Karpas-422 (cell line): ENCODE measurements around the gene CD5L. TPM values are rescaled to one million over a fixed set of nuclear protein-coding genes. Genes with fewer than 3 reads are reported as not detected.
A peak's percentile ranks its signal among the peaks of the same experiment; 100 is the strongest.

Source experiments
- DNase-seq: peaks from one replicate; pipeline ENCODE4 v3.0.0-alpha.2; 2015
- H2AFZ ChIP-seq: fragments of 200-600 bp; sonication (generic); 2 replicates; pipeline ENCODE4 v1.6.1; 2014; ENCODE audit warnings: antibody characterized with exemption, low read length, mixed read lengths
- H3K27ac ChIP-seq: fragments of 200-600 bp; sonication (generic); 2 replicates; pipeline ENCODE4 v1.5.1; 2014; ENCODE audit warnings: mild to moderate bottlenecking, low read length, moderate library complexity
- H3K27me3 ChIP-seq: fragments of 200-600 bp; sonication (generic); 2 replicates; pipeline ENCODE4 v1.6.1; 2014; ENCODE audit warnings: low read length, mixed read lengths
- H3K36me3 ChIP-seq: fragments of 200-600 bp; sonication (generic); 2 replicates; pipeline ENCODE4 v1.6.1; 2014; ENCODE audit warnings: low read length, mixed read lengths; ENCODE audit not compliant: insufficient read depth
- H3K4me1 ChIP-seq: fragments of 200-600 bp; sonication (generic); 2 replicates; pipeline ENCODE4 v1.6.1; 2014; ENCODE audit warnings: mild to moderate bottlenecking, low read length, mixed read lengths
- H3K4me2 ChIP-seq: fragments of 200-600 bp; sonication (generic); 2 replicates; pipeline ENCODE4 v1.6.1; 2014; ENCODE audit warnings: low read length, low read depth, mild to moderate bottlenecking; ENCODE audit not compliant: poor library complexity, severe bottlenecking
- H3K4me3 ChIP-seq: fragments of 200-600 bp; sonication (generic); 2 replicates; pipeline ENCODE4 v1.5.1; 2014; ENCODE audit warnings: mild to moderate bottlenecking, antibody characterized with exemption, low read length, mixed read lengths
- H3K79me2 ChIP-seq: fragments of 200-600 bp; sonication (generic); 2 replicates; pipeline ENCODE4 v1.6.1; 2014; ENCODE audit warnings: mild to moderate bottlenecking, low read length, mixed read lengths
- H3K9ac ChIP-seq: fragments of 200-600 bp; sonication (generic); 2 replicates; pipeline ENCODE4 v1.6.0; 2014; ENCODE audit warnings: low read length
- H3K9me2 ChIP-seq: fragments of 200-600 bp; sonication (generic), shearing (Covaris generic); replicated peaks from 2 replicates; pipeline ENCODE4 v1.6.0; 2014; ENCODE audit warnings: mild to moderate bottlenecking, low read length, moderate library complexity; ENCODE audit not compliant: insufficient read depth
- H3K9me3 ChIP-seq: fragments of 300-700, 200-600 bp; sonication (generic); 2 replicates; pipeline ENCODE4 v1.6.1; 2014; ENCODE audit warnings: low read length, mixed read lengths
- H4K20me1 ChIP-seq: fragments of 200-600 bp; sonication (generic); 2 replicates; pipeline ENCODE4 v1.6.1; 2014; ENCODE audit warnings: mild to moderate bottlenecking, antibody characterized with exemption, low read length, low read depth; ENCODE audit not compliant: insufficient read depth
- total RNA-seq: library from RNA; depleted of rRNA; stranded (reverse); fragments of >200 nt; shearing (Covaris generic); gene quantifications from 2 replicates; pipeline ENCODE4 v1.2.3, GENCODE V29; 2014; ENCODE audit warnings: low replicate concordance

CD5L gene
- total RNA-seq, 1 experiment from 2014 or later: 2.0 TPM

GRCh38 chr1:157803851-157804250 is 37.8 kb downstream of the CD5L start:
- Histone ChIP-seq H3K79me2 (peaks cover 30% of the 10 kb centered on the region), H2AFZ (no peak overlapping the region), H3K9ac (peak overlapping the region; percentile 63; the same call in 1 of the 2 replicates), H3K4me2 (peak overlapping the region; percentile 78), H3K4me3 (no peak overlapping the region), H3K36me3 (peaks cover 50% of the 10 kb centered on the region), H3K4me1 (peaks cover 92% of the 10 kb centered on the region), H4K20me1 (no peaks in the 10 kb centered on the region), H3K27ac (peak overlapping the region; percentile 99), H3K27me3 (no peaks in the 10 kb centered on the region), H3K9me2 (no peaks in the 10 kb centered on the region), H3K9me3 (no peaks in the 10 kb centered on the region)
- DNase-seq: peak; percentile 70

- Histone ChIP-seq H3K9ac (peak overlapping the region; percentile 19; the same call in 1 of the 2 replicates), H3K4me1 (peaks cover 72% of the 10 kb centered on the region), H3K27me3 (no peaks in the 10 kb centered on the region), H3K27ac (peak overlapping the region; percentile 99), H3K79me2 (peaks cover 11% of the 10 kb centered on the region), H4K20me1 (no peaks in the 10 kb centered on the region), H3K36me3 (peaks cover 73% of the 10 kb centered on the region), H3K9me2 (no peaks in the 10 kb centered on the region), H3K4me3 (no peak overlapping the region), H3K9me3 (0 out of 2 replicates have a peak, but pooled peaks cover 6% of the 10 kb centered on the region), H3K4me2 (no peak overlapping the region), H2AFZ (no peak overlapping the region)
- no peak for DNase-seq
Observed at GRCh38 chr1:157799996-157800395, 41.6 kb downstream of the CD5L start.

GRCh38 chr1:157798211-157798610 is 43.4 kb downstream of the CD5L start:
- H3K9me3 ChIP-seq: peaks cover 15% of the 10 kb centered on the region; the same call in 1 of the 2 replicates
- H3K4me1 ChIP-seq: peaks cover 54% of the 10 kb centered on the region
- no peak overlapping the region for H3K4me3 ChIP-seq
- peak overlapping the region; percentile 36 for H3K4me2 ChIP-seq
- H3K9ac ChIP-seq: peak overlapping the region; percentile 46
- H3K79me2 ChIP-seq: 0 out of 2 replicates have a peak, but pooled peaks cover 4% of the 10 kb centered on the region
- H4K20me1 ChIP-seq: no peaks in the 10 kb centered on the region
- no peaks in the 10 kb centered on the region for H3K9me2 ChIP-seq
- DNase-seq: peak; percentile 65
- H3K27ac ChIP-seq: peak overlapping the region; percentile 82
- no peaks in the 10 kb centered on the region for H3K27me3 ChIP-seq
- no peak overlapping the region for H2AFZ ChIP-seq
- H3K36me3 ChIP-seq: peaks cover 76% of the 10 kb centered on the region

- H3K4me1 ChIP-seq: peaks cover 85% of the 10 kb centered on the region
- H3K27me3 ChIP-seq: no peaks in the 10 kb centered on the region
- peak; percentile 87 for DNase-seq
- H3K9me2 ChIP-seq: no peaks in the 10 kb centered on the region
- H3K79me2 ChIP-seq: peaks cover 6% of the 10 kb centered on the region
- H2AFZ ChIP-seq: no peak overlapping the region
- peaks cover 2% of the 10 kb centered on the region; the same call in 1 of the 2 replicates for H3K9me3 ChIP-seq
- H3K36me3 ChIP-seq: peaks cover 37% of the 10 kb centered on the region
- peak overlapping the region; percentile 31; the same call in 1 of the 2 replicates for H3K4me3 ChIP-seq
- peak overlapping the region; percentile 71 for H3K4me2 ChIP-seq
- peak overlapping the region; percentile 64 for H3K9ac ChIP-seq
- peak overlapping the region; percentile 98 for H3K27ac ChIP-seq
- H4K20me1 ChIP-seq: no peaks in the 10 kb centered on the region
Observed at GRCh38 chr1:157785248-157785647, 56.4 kb downstream of the CD5L start.

GRCh38 chr1:157784801-157785200 is 56.8 kb downstream of the CD5L start:
- H4K20me1 ChIP-seq: no peaks in the 10 kb centered on the region
- no peaks in the 10 kb centered on the region for H3K9me3 ChIP-seq
- H3K79me2 ChIP-seq: peaks cover 6% of the 10 kb centered on the region
- peak overlapping the region; percentile 39 for H3K4me3 ChIP-seq
- H3K9me2 ChIP-seq: no peaks in the 10 kb centered on the region
- H3K27ac ChIP-seq: peak overlapping the region; percentile 98
- peak overlapping the region; percentile 71 for H3K4me2 ChIP-seq
- peak; percentile 88 for DNase-seq
- no peaks in the 10 kb centered on the region for H3K27me3 ChIP-seq
- peak overlapping the region; percentile 64 for H3K9ac ChIP-seq
- H2AFZ ChIP-seq: no peak overlapping the region
- peaks cover 34% of the 10 kb centered on the region for H3K36me3 ChIP-seq
- H3K4me1 ChIP-seq: peaks cover 87% of the 10 kb centered on the region

- peak; percentile 73 for DNase-seq
- peak overlapping the region; percentile 67 for H3K4me2 ChIP-seq
Observed at GRCh38 chr1:157782931-157783330, 58.7 kb downstream of the CD5L start.

GRCh38 chr1:157781048-157781447 is 60.6 kb downstream of the CD5L start:
- Histone ChIP-seq H3K4me3 (no peak overlapping the region), H3K79me2 (peaks cover 15% of the 10 kb centered on the region), H3K4me2 (peak overlapping the region; percentile 67), H3K9ac (peak overlapping the region; percentile 13; the same call in 1 of the 2 replicates), H3K4me1 (peaks cover 96% of the 10 kb centered on the region), H3K9me2 (no peaks in the 10 kb centered on the region), H4K20me1 (no peaks in the 10 kb centered on the region), H3K9me3 (no peaks in the 10 kb centered on the region), H3K36me3 (0 out of 2 replicates have a peak, but pooled peaks cover 1% of the 10 kb centered on the region), H3K27ac (peak overlapping the region; percentile 98), H2AFZ (no peak overlapping the region), H3K27me3 (no peaks in the 10 kb centered on the region)
- DNase-seq: peak; percentile 91

More at GRCh38 chr1:157782931-157783330, 58.7 kb downstream of the CD5L start:
- Histone ChIP-seq H3K36me3 (peaks cover 17% of the 10 kb centered on the region), H2AFZ (no peak overlapping the region), H3K9ac (peak overlapping the region; percentile 46), H3K27ac (peak overlapping the region; percentile 98), H3K79me2 (peaks cover 9% of the 10 kb centered on the region; the same call in 1 of the 2 replicates), H3K4me3 (peak overlapping the region; percentile 27; the same call in 1 of the 2 replicates), H3K27me3 (no peaks in the 10 kb centered on the region), H4K20me1 (no peaks in the 10 kb centered on the region), H3K9me3 (no peaks in the 10 kb centered on the region), H3K9me2 (no peaks in the 10 kb centered on the region), H3K4me1 (peaks cover 98% of the 10 kb centered on the region)
